Lower leg skin (tissue), 3 donors: ENCODE results near the gene SNRPD2.

ENCODE experiments used
- CTCF ChIP-seq, 3 donors: fragments of 450-650 bp; IDR thresholded peaks; one replicate each; pipeline ENCODE4 v1.5.1; 2016; ENCODE audit warnings: antibody characterized with exemption in 3 of 3, mild to moderate bottlenecking in 3 of 3, moderate library complexity in 2 of 3
- POLR2A ChIP-seq, 2 donors: fragments of 450-650 bp; IDR thresholded peaks; one replicate each; pipeline ENCODE4 v1.6.1; 2016 to 2017; ENCODE audit warnings: antibody characterized with exemption in 2 of 2, mild to moderate bottlenecking in 1 of 2, moderate library complexity in 1 of 2

GRCh38 chr19:45645068-45645630 lies 46.6 kb downstream of the SNRPD2 start:
- TF ChIP-seq CTCF (IDR thresholded peaks at IDR 0.05) (no peak), POLR2A (IDR thresholded peaks at IDR 0.05) (no peak)
